OCI-LY1 (cell line): ENCODE results near the gene MROH2A.

Experiments used
- H2AFZ ChIP-seq: fragments of 200-600 bp; sonication (generic), shearing (Covaris generic); 2 replicates; pipeline ENCODE4 v1.6.0; 2014; ENCODE audit warnings: antibody characterized with exemption, mild to moderate bottlenecking, low read length
- H3F3A ChIP-seq: fragments of 200-600 bp; sonication (generic), shearing (Covaris generic); 2 replicates; pipeline ENCODE4 v1.6.0; 2014; ENCODE audit warnings: mild to moderate bottlenecking, antibody characterized with exemption, low read length, moderate library complexity; ENCODE audit not compliant: insufficient read depth
- H3K27ac ChIP-seq: fragments of 200-600 bp; sonication (generic); 2 replicates; pipeline ENCODE4 v1.5.1; 2014; ENCODE audit warnings: low read length, mixed run types, mild to moderate bottlenecking, low read depth; ENCODE audit not compliant: poor library complexity, severe bottlenecking
- H3K27me3 ChIP-seq: fragments of 200-600 bp; sonication (generic); 2 replicates; pipeline ENCODE4 v1.6.0; 2014; ENCODE audit warnings: antibody characterized with exemption, mild to moderate bottlenecking, low read length, moderate library complexity; ENCODE audit not compliant: insufficient read depth
- H3K36me3 ChIP-seq: fragments of 200-600 bp; sonication (generic); 2 replicates; pipeline ENCODE4 v1.6.1; 2014; ENCODE audit warnings: mild to moderate bottlenecking, antibody characterized with exemption, low read length, moderate library complexity, mixed read lengths; ENCODE audit not compliant: insufficient read depth
- H3K4me1 ChIP-seq: fragments of 200-600 bp; sonication (generic); 2 replicates; pipeline ENCODE4 v1.5.1; 2014; ENCODE audit warnings: mild to moderate bottlenecking, low read length, moderate library complexity; ENCODE audit not compliant: insufficient read depth, severe bottlenecking
- H3K4me2 ChIP-seq: fragments of 200-600 bp; sonication (generic), shearing (Covaris generic); 2 replicates; pipeline ENCODE4 v1.6.1; 2014; ENCODE audit warnings: low read length
- H3K4me3 ChIP-seq: fragments of 200-600 bp; sonication (generic); 2 replicates; pipeline ENCODE4 v1.5.1; 2014; ENCODE audit warnings: low read length, low read depth, mild to moderate bottlenecking, mixed read lengths; ENCODE audit not compliant: poor library complexity, severe bottlenecking
- H3K79me2 ChIP-seq: fragments of 200-600 bp; shearing (Covaris generic); 2 replicates; pipeline ENCODE4 v1.6.1; 2016; ENCODE audit warnings: mixed run types, low read length, mixed read lengths; ENCODE audit not compliant: insufficient read depth
- H3K9ac ChIP-seq: fragments of 200-600 bp; sonication (generic), shearing (Covaris generic); 2 replicates; pipeline ENCODE4 v1.6.1; 2014; ENCODE audit warnings: mild to moderate bottlenecking, low read length, mixed read lengths
- H3K9me2 ChIP-seq: fragments of 200-600 bp; sonication (generic), shearing (Covaris generic); 2 replicates; pipeline ENCODE4 v1.6.1; 2014; ENCODE audit warnings: low read depth, mild to moderate bottlenecking, low read length, mixed read lengths
- H3K9me3 ChIP-seq: fragments of 200-600 bp; shearing (Covaris generic); 2 replicates; pipeline ENCODE4 v1.6.1; 2014; ENCODE audit warnings: low read length, mixed read lengths
- H4K20me1 ChIP-seq: fragments of 200-600 bp; sonication (generic), shearing (Covaris generic); 2 replicates; pipeline ENCODE4 v1.6.0; 2016; ENCODE audit warnings: mild to moderate bottlenecking, low read length; ENCODE audit not compliant: insufficient read depth
- CTCF ChIP-seq: fragments of 200-600 bp; sonication (generic), shearing (Covaris generic); IDR thresholded peaks from 2 replicates; pipeline ENCODE4 v1.5.1; 2017; ENCODE audit warnings: mild to moderate bottlenecking, antibody characterized with exemption, low read length, moderate library complexity, mixed read lengths
- EZH2 ChIP-seq: fragments of 200-600 bp; sonication (generic), shearing (Covaris generic); IDR thresholded peaks from 2 replicates; pipeline ENCODE4 v1.8.0; 2017; ENCODE audit warnings: borderline replicate concordance, mixed run types, mild to moderate bottlenecking, antibody characterized with exemption, low read length, moderate library complexity, mixed read lengths

Gene MROH2A

DNA sequence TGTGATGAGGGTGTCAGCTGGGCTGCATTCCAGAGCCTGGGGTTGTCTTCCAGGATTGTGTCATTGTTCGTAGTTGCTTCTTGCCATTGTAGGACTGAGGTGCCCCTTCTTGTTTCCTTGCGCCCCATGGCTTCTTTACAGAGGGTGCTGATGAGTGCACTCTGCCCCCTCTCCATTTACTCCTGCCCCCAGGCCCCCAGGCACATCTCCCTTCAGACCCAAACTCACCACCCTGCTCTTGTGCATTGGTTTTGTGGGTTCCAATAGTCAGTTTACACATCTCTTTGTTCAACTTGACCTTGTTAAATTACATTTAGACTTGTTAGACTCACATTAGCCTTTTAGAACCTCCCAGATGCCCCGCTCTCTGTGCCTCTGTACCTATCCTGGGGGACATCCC is 43.1 kb downstream of the MROH2A start:
- TF ChIP-seq EZH2 (no peak), CTCF (no peak)
- H3F3A ChIP-seq: no peaks in the 10 kb centered on the region
- H4K20me1 ChIP-seq: no peaks in the 10 kb centered on the region
- H3K27ac ChIP-seq: no peak overlapping the region
- H3K27me3 ChIP-seq: peaks cover 9% of the 10 kb centered on the region; the same call in 1 of the 2 replicates
- H3K9me2 ChIP-seq: no peaks in the 10 kb centered on the region
- no peaks in the 10 kb centered on the region for H3K79me2 ChIP-seq
- H3K4me2 ChIP-seq: no peak overlapping the region
- H3K36me3 ChIP-seq: no peaks in the 10 kb centered on the region
- no peaks in the 10 kb centered on the region for H3K9me3 ChIP-seq
- no peaks in the 10 kb centered on the region for H3K4me1 ChIP-seq
- H2AFZ ChIP-seq: no peak overlapping the region
- no peak overlapping the region for H3K9ac ChIP-seq
- H3K4me3 ChIP-seq: no peak overlapping the region

DNA sequence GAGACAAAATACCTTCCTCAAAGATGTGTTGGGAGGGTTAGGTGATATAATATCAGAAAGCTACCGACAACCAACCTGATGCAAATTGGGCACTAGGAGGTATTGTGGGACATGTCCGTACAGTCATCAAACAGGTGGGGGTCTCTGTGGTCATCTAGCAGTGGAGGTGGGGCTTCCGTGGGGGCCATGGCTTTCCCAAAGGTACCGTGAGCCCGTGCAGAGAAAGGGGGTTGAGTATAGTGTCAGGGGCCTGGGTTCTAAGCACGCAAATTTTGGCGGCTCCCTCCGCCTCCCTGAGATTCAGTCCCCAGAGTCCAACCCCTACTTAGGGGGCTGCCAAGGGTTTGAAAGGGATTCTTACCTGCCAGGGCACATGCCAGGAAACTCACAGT is 43.6 kb downstream of the MROH2A start:
- no peaks in the 10 kb centered on the region for H3K9me2 ChIP-seq
- H3K27me3 ChIP-seq: peaks cover 9% of the 10 kb centered on the region; the same call in 1 of the 2 replicates
- H3K4me3 ChIP-seq: no peak overlapping the region
- H4K20me1 ChIP-seq: no peaks in the 10 kb centered on the region
- no peaks in the 10 kb centered on the region for H3F3A ChIP-seq
- H3K4me2 ChIP-seq: no peak overlapping the region
- H3K4me1 ChIP-seq: no peaks in the 10 kb centered on the region
- no peak overlapping the region for H3K9ac ChIP-seq
- no peaks in the 10 kb centered on the region for H3K79me2 ChIP-seq
- no peak overlapping the region for H2AFZ ChIP-seq
- no peaks in the 10 kb centered on the region for H3K36me3 ChIP-seq
- H3K9me3 ChIP-seq: no peaks in the 10 kb centered on the region
- no peak overlapping the region for H3K27ac ChIP-seq
- TF ChIP-seq CTCF: no peak
- no peak for TF ChIP-seq EZH2

DNA sequence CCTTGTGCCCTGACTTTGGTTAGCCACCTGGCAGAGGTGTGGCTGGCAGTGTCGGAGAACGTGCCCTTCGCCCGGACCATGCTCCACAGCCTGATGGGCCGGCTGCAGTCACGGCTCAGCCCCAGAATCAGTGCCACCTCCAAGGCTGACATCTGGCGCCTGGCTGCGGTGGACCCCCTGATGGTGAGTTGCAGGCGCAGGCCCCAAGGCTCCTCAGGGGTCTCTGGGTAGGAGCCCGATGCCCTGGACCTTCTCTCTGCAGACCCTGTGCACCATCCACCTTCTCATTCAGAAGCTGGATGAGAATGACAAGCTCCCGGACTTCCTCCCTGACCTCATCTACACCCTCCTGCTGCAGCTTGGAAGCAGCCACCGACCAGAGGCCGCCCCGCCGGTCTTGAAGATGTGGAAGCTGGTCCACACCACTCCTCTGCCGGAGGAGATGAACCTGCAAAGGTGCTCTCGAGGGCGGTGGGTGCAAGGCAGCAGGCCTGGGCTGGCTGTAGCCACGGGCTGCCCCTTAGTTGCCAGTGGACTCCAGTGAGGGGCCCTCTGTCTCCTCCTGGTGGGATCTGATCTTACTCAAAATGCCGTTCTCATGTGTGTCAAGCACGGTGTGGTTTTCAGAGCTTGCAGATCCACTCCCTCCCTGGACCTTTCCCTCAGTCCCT is 44.1 kb downstream of the MROH2A start:
- peaks cover 9% of the 10 kb centered on the region; the same call in 1 of the 2 replicates for H3K27me3 ChIP-seq
- no peak overlapping the region for H3K9ac ChIP-seq
- H3K4me3 ChIP-seq: no peak overlapping the region
- H3K9me2 ChIP-seq: no peaks in the 10 kb centered on the region
- H3K27ac ChIP-seq: no peak overlapping the region
- TF ChIP-seq EZH2 (no peak), CTCF (no peak)
- no peaks in the 10 kb centered on the region for H4K20me1 ChIP-seq
- no peaks in the 10 kb centered on the region for H3K79me2 ChIP-seq
- no peaks in the 10 kb centered on the region for H3F3A ChIP-seq
- H3K4me2 ChIP-seq: no peak overlapping the region
- no peak overlapping the region for H2AFZ ChIP-seq
- no peaks in the 10 kb centered on the region for H3K4me1 ChIP-seq
- no peaks in the 10 kb centered on the region for H3K36me3 ChIP-seq
- no peaks in the 10 kb centered on the region for H3K9me3 ChIP-seq
